Measurements from ENCODE around the gene CPHXL2.

GRCh38 chr16:75615619-75616018, 61.2 kb downstream of the CPHXL2 start:
- TF ChIP-seq POLR2A (IDR thresholded peaks at IDR 0.05) (no peak), CTCF (IDR thresholded peaks at IDR 0.05) (no peak), POLR2AphosphoS5 (IDR thresholded peaks at IDR 0.05; ENCODE audit: insufficient read depth in 1 of 2, low read depth in 1 of 2) (no peak)

All from vagina (tissue), 2 donors.